HG03045 (cell line): ENCODE results near the gene NR6A1.

Source experiments
- ATAC-seq: cut with Tn5 transposase; IDR thresholded peaks from one replicate; pipeline ENCODE4 v1.9.1; 2021; ENCODE audit warnings: mild to moderate bottlenecking, moderate library complexity; ENCODE audit not compliant: unreplicated experiment

The NR6A1 gene

DNA sequence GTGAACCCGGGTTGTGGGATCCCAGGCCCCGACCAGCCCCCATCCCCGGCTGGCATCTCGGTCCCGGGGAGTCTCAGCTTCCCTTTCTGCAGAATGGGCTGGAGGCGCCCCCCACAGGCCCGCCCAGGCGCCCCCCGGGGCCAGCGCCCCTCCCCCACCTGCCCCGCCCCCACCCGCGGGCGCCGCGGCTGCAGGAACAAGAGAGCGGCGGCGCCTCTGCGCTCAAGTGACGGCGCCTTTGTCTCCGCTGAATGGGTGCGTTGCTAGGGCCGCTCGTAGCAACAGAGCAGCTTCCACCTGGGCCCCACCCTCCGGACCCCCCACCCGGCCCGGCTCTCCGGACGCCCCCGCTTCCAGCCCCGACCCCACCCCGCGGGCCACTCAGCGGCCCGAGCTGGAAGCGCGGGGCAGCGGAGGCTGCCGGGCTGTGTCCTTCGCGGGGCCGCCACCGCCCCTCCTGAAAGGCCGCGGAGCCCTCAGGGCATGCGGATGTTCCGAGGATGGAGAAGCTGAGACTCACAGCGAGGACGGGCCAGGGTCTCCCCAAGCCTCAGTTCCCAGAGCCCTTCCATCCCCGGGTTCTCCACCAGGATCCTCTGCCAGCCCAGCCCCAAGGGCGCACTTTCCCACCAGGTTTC is 293.3 kb downstream of the NR6A1 start:
- no peak for ATAC-seq

DNA sequence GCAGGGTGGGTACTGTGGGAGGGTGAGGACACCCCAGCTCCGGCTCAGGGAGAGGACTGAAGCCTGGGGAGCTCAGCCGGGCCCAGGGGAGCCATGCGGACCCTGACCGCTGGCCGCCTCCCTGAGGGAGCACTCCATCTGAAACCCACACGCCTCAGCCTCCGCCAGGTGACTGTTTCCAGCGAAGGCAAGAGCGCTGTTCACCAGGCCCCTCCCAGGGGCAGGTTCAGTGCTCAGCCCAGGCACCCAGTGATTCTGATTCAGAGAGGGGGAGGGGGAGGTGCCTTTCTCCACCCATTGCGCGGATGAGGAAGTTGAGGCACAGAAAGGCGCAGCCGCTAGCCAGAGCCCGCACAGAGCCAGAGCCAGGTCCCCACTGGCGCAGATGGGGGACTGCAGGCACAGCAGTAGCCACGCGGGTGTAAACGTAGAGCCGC is 293.9 kb downstream of the NR6A1 start:
- ATAC-seq = no peak

DNA sequence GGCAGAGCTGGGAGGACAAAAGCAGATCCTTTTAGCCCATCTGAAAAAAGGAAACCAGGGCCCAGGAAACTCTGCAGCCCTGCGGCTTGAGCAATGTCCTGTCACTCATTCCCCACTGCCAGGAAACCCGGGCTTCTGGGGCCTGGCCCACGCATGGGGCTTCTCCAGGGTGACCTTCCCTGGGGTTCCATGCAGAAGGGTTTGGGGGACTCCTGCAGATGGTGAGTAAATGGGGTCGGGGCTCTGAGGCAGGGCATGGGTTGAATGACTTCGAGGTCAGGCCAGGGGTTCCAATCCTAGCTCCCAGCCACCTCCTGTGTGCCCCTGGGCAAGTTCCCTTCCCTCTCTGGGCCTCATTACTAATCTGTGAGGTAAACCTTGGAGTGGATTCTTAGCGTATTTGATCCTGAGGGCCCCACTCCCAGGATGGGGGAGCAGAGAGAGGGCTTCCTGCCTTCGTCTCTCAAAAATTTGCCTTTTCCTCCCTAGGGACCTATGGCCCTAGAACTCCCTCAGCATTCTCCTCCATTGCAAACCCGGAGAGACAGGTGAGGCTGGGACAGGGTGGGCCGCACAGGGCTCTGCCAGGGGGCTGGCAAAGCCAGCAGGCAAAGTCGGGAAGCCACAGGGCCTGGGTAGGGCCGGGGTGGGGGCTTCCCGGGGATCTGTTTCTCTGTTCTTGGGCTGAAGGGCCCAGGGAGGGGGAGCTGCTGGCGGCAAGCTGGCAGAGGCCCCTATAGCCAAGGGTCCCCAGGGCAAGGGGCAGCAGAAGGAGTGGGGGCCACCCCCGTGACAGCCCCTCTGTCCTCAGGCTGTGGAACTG is 295.0 kb downstream of the NR6A1 start:
- no peak for ATAC-seq

DNA sequence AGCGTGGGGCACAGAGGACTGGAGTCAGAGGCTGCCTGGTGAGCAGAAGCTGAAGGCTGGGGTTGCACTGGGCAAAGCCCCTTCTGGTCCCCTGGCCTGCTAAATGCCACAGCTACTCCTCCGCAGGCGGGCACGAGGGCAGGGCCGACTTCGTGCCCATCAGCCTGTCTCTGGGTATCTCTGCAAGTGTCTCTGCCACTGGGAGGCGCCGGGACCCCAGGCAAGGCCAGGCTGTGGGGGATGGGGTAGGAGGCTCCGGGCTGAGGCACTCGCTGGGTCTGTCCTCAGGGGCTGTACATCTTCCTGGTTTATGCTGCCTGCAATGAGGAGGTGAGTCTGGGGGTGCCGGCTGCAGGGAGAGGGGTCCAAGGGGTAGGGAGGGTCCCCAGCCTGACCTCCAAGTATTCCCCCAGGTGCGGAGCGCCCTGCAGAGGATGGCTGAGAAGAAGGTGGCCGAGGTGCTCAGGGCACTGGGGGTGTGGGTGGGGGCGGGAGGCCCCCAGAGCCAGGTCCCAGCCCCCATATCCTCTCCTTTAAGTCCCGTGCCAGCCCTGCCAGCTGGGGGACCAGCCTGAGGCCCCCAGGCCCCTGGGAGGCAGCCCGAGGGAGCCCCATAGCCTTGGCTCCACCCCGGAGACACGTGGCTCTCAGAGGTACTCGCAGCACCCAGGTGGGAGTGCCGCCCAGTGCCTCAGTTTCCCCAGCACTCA is 295.8 kb downstream of the NR6A1 start:
- ATAC-seq = no peak

DNA sequence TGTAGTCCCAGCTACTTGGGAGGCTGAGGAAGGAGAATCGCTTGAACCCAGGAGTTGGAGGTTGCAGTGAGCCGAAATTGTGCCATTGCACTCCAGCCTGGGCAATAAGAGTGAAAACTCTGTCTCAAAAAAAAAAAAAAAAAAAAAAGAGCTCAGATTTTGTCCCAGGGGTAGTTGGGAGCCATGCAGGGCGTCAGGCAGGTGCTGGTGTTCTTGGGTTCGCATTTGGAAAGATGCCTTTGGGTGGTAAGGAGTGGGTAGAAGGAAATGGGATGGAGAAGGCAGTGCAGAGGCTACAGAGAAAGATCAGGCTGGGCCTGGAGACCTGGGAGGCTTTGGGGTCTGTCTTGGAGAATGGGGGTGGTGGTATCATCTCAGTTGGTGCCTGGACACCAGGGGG is 297.0 kb downstream of the NR6A1 start:
- no peak for ATAC-seq

DNA sequence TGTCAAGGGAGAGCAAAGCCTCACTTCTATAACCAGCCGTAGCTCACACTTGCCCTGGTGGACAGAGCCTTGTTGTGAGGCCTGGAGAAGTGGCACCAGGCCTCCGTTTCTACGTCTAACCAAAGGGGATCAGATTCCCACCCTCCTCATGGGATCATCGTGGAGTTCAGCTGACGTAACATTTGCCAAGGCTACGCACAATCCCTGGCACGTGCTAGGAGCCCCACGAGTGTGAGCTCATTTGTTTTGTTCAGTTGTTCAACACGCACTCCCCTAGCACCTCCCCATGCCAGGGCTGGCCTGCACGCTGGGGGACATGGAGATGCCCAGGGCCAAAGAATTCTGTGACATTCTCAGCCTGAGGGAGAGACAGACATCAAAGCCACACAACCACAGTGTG is 297.8 kb downstream of the NR6A1 start:
- no peak for ATAC-seq

DNA sequence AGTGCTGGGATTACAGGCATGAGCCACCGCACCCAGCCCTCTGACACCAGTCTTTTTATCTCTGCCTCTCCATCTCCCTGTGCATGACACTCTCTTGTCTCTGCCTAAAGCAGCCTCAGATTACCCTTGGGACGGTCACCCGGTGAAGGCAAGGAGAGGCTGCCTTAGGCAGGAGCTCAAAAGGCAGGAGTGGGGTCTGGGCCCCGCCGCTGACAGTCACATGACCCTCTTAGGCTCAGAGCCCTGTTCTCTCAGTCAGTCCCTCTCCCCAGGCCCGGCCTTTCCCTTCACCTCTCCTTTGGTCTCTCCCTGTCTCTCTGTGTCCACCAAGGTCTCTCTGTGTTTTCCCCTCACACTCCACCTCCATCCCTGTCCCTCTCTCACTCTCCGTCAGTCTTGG is 298.3 kb downstream of the NR6A1 start:
- no peak for ATAC-seq

DNA sequence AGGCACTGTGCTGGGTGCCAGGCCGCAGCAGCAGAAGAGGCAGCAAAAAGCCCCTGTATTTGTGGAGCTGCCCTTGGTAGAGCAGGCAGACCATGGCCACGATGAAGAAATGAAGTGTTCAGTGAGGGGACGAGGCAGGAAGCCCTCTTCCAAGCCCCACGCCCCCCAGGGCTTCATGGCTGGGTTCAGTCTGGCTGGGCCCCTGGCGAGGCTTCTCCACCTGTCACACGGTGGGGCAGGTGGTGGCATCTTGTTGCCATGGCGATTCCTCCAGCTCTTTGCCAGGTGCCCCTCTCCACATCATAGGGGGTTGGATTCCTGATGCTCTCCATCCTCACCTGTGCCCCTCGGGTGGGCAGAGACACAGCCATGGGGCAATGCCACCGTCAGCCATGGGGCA is 299.4 kb downstream of the NR6A1 start:
- ATAC-seq = no peak

DNA sequence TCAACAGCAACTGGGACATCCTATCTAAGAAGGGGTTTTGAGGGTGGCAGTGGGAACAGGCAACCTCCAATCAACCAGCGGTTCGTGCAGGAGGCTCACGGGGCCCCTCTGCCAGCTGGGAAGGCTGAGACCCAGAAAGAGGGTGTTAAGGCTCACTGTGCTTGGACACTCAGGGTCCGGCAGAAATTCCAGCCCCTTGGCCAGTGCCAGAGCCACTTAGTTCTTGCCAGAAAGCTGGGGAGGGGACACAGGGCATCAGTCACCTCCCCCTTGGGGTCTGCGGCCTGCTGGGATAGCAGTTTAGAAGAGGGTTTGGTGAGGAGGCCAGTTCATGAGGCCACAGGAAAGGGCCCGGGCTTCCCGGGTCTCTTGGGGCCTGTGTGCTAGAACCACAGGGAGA is 300.4 kb downstream of the NR6A1 start:
- no peak for ATAC-seq

DNA sequence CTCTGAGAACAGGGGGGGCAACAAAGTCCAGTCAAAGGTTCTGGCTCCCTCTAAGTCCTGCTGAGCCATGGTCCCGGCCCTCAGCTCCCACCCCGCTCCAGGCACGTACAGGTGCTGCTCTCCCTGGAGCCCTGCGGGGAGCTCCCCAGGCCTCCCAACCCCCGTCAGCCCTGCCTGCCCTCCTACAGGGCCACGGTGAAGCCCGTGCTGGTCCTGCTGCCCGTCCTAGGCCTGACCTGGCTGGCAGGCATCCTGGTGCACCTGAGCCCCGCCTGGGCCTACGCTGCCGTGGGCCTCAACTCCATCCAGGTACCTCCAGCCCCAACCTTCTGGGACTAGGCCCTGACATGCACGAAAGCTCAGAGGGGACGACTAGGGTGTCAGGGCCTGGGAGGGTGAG is 300.8 kb downstream of the NR6A1 start:
- no peak for ATAC-seq

DNA sequence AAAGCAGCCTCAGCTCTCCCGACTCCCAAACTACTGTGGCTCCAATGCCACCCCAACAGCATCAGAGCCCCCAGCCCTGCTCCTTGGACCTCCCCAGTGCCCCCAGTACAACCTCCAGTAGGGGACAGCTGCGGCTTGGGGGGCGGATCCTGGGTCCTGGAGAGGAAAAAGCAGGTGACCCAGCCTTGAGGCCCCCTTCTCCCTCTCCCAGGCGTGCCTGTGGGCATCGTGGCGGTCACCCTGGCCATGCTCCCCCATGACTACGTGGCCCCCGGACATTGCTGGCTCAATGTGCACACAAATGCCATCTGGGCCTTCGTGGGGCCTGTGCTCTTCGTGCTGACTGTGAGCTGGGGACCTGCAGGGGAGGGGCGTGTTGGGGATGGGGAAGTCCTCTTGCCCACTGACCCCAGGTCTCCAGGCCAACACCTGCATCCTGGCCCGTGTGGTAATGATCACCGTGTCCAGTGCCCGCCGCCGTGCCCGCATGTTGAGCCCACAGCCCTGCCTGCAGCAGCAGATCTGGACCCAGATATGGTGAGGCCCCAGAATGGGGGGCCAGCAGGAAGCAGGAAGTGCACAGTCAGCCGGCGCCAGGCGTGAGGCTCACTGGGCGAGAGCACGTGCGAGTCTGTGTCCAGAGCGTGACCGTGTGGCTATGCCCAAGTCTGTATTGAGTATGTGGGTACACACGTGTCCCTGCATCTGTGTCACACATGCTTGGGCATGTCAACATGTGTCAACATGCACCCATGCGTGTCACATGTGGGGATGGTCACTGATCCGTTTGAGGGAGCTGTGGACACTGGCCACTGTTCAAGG is 301.9 kb downstream of the NR6A1 start:
- ATAC-seq = no peak

DNA sequence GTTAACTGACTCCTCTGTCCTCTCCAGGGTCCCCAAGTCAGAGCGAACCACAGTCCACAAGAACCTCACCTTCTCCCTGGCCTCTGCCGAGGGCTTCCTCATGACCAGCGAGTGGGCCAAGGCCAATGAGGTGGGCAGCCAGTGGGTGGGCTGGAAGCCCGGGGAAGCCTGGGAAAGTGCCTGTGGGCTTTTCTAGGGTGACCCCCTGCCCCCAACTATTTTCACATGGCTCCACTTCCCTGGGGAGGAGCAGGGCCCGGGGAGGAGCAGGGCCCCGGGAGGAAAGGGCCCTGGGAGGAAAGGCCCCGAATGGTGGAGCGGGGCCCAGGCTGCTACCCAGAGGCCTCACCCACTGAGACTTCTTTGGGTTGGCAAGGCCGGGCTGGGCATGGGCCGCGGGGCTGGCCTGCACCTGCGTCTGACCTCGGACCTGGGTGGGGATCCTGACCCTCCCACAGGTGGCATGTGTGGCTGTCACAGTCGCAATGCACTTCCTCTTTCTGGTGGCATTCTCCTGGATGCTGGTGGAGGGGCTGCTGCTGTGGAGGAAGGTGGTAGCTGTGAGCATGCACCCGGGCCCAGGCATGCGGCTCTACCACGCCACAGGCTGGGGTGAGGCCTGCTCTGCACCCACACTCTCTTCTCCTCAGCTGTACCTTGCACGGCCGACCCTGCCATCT is 302.9 kb downstream of the NR6A1 start:
- no peak for ATAC-seq

DNA sequence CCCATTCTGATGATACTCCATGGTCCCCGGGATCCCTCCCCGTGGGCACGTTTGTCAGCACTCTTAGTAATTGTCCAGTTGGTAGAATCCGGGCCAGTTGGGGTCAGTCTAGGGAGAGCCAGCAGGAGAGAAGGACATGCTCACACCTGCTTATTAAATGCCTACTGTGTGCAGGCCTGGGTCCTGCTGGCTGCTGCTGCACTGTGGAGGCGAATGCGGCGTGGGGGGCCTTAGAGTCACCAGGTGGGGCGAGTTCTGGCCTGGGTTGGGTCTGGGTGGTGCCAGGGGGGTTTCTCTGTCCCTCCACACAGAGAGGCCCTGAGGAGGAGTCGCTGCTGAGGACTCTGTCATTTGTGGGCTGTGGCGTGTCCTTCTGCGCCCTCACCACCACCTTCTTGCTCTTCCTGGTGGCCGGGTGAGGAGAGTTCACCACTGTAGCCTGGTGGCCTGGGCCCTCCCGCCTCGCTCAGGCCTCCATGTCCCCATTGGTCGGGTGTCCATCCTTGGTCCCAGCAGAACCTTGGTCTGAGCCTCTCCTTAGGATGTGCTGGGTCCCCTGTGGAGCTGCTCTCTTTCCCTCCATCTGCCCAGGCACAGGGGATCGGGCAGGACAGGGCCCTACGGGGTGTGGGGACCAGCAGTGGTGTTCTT is 303.6 kb downstream of the NR6A1 start:
- no peak for ATAC-seq
